Hepatocyte (in vitro differentiated cells): Measurements from ENCODE around the gene KRTAP5-5. TPM values are rescaled to one million over a fixed set of nuclear protein-coding genes. Genes with fewer than 3 reads are reported as not detected.
"Not testable (repeated sequence)": the region's sequence is repeated elsewhere in the genome, so short reads cannot be mapped to it uniquely, and the experiment has no call there.

ENCODE experiments used
- DNase-seq: peaks from one replicate; pipeline ENCODE4 v3.0.0-alpha.2; 2016; ENCODE audit warnings: low spot score
- H2AFZ ChIP-seq: fragments of 200-600 bp; sonication (generic); 2 replicates; pipeline ENCODE4 v1.6.0; 2016; ENCODE audit warnings: antibody characterized with exemption, mild to moderate bottlenecking
- H3K27ac ChIP-seq: fragments of 200-600 bp; sonication (generic); 2 replicates; pipeline ENCODE4 v1.5.1; 2016; ENCODE audit warnings: mild to moderate bottlenecking
- H3K27me3 ChIP-seq: fragments of 200-600 bp; sonication (generic); 2 replicates; pipeline ENCODE4 v1.6.1; 2016
- H3K36me3 ChIP-seq: fragments of 200-600 bp; sonication (generic); replicated peaks from 2 replicates; pipeline ENCODE4 v1.5.1; 2016; ENCODE audit warnings: low read depth; ENCODE audit not compliant: insufficient read depth
- H3K4me1 ChIP-seq: fragments of 200-600 bp; sonication (generic); 2 replicates; pipeline ENCODE4 v1.5.1; 2016; ENCODE audit warnings: mild to moderate bottlenecking, moderate library complexity; ENCODE audit not compliant: insufficient read depth
- H3K4me2 ChIP-seq: fragments of 200-600 bp; sonication (generic); 2 replicates; pipeline ENCODE4 v1.6.0; 2016
- H3K4me3 ChIP-seq: fragments of 200-600 bp; sonication (generic); 2 replicates; pipeline ENCODE4 v1.5.1; 2016; ENCODE audit warnings: mild to moderate bottlenecking
- H3K79me2 ChIP-seq: fragments of 200-600 bp; sonication (generic); 2 replicates; pipeline ENCODE4 v1.6.0; 2017; ENCODE audit warnings: mild to moderate bottlenecking
- H3K9me2 ChIP-seq: fragments of 200-600 bp; sonication (generic); replicated peaks from 2 replicates; pipeline ENCODE4 v1.6.0; 2017; ENCODE audit warnings: mild to moderate bottlenecking; ENCODE audit not compliant: insufficient read depth
- H3K9me3 ChIP-seq: fragments of 200-600 bp; sonication (generic); 2 replicates; pipeline ENCODE4 v1.5.1; 2016; ENCODE audit warnings: low read depth, mild to moderate bottlenecking
- H4K20me1 ChIP-seq: fragments of 200-600 bp; sonication (generic); 2 replicates; pipeline ENCODE4 v1.6.0; 2016; ENCODE audit warnings: mild to moderate bottlenecking; ENCODE audit not compliant: insufficient read depth, poor library complexity, severe bottlenecking
- EZH2 ChIP-seq: fragments of 200-600 bp; sonication (generic); IDR thresholded peaks from 2 replicates; pipeline ENCODE4 v1.6.1; 2016; ENCODE audit warnings: antibody characterized with exemption, mild to moderate bottlenecking, borderline replicate concordance
- EZH2phosphoT487 ChIP-seq: fragments of 200-600 bp; sonication (generic); IDR thresholded peaks from one replicate; pipeline ENCODE4 v1.6.1; 2018; ENCODE audit warnings: antibody characterized with exemption, mild to moderate bottlenecking, low read depth, moderate library complexity; ENCODE audit not compliant: unreplicated experiment, severe bottlenecking
- WGBS: methylation state at CpG from one replicate; pipeline ENCODE4 v1.1.6; 2016; ENCODE audit warnings: low lambda C conversion rate; ENCODE audit errors: missing lambda C conversion rate; 5-methylcytosine and 5-hydroxymethylcytosine counted together
- polyA plus RNA-seq: library from polyadenylated mRNA; unstranded; fragments of >200 nt; fragmentation: Nextera tagmentation; extraction: Ambion mirVana; gene quantifications from 2 replicates; pipeline ENCODE4 v1.2.1, GENCODE V29; 2016
- total RNA-seq: library from RNA; depleted of rRNA; stranded (reverse); fragments of >200 nt; gene quantifications from 2 replicates; pipeline ENCODE4 v1.2.3, GENCODE V29; 2014
- TF ChIP-seq, protein P1 (sequence below): fragments of 200-600 bp; sonication (generic); IDR thresholded peaks from 2 replicates; pipeline ENCODE4 v1.5.1; 2016; ENCODE audit warnings: antibody characterized with exemption, mild to moderate bottlenecking; ENCODE audit not compliant: poor library complexity

The KRTAP5-5 gene, protein sequence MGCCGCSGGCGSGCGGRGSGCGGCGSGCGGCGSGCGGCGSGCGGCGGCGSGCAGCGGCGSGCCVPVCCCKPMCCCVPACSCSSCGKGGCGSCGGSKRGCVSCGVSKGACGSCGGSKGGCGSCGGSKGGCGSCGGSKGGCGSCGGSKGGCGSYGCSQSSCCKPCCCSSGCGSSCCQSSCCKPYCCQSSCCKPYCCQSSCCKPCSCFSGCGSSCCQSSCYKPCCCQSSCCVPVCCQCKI
- total RNA-seq (not detected in 2 replicates), polyA plus RNA-seq (0.39 and 0.54 TPM in 2 replicates)

DNA sequence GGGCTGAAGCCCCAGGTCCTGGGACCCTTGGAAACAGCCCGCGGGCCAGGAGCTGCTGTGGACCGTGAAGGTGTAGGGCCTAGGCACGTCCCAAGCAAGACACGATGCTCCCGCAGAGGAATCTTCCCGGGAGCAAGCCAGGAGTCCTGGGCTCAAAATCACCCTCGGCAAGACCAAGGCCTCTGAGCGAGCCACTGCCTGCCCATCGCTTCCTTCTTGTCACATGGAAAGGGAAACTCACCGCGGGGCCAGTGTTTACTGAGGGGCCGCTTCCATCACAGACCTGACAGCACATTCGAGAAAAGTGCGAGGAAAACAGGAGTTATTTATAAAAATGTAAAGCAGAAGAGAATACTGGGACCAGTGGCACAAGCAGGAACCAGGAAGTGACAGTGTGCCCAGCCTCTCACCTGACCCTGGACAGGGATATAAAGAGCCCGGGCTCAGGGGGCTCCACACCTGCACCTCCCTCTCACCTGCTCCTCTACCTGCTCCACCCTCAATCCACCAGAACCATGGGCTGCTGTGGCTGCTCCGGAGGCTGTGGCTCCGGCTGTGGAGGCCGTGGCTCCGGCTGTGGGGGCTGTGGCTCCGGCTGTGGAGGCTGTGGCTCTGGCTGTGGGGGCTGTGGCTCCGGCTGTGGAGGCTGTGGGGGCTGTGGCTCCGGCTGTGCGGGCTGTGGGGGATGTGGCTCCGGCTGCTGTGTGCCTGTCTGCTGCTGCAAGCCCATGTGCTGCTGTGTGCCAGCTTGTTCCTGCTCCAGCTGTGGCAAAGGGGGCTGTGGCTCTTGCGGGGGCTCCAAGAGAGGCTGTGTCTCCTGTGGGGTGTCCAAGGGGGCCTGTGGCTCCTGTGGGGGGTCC lies at the start of gene KRTAP5-5:
TSS of gene KRTAP5-5 (plus strand) at position 450 of the 860 bp plus-strand sequence. CDS start at position 516, 66 bp downstream.
- no peaks in the 10 kb centered on the region for H3K4me1 ChIP-seq
- no peak within 1 kb of the TSS for H3K4me3 ChIP-seq
- no peak for DNase-seq
- no peaks in the 10 kb centered on the region for H3K36me3 ChIP-seq
- no peak within 1 kb of the TSS for H3K27ac ChIP-seq
- 88% methylated on average over 25 of the region's 26 CpGs for WGBS
- no peak for TF ChIP-seq EZH2
- no peak for TF ChIP-seq EZH2phosphoT487
- TF ChIP-seq, protein P1, sequence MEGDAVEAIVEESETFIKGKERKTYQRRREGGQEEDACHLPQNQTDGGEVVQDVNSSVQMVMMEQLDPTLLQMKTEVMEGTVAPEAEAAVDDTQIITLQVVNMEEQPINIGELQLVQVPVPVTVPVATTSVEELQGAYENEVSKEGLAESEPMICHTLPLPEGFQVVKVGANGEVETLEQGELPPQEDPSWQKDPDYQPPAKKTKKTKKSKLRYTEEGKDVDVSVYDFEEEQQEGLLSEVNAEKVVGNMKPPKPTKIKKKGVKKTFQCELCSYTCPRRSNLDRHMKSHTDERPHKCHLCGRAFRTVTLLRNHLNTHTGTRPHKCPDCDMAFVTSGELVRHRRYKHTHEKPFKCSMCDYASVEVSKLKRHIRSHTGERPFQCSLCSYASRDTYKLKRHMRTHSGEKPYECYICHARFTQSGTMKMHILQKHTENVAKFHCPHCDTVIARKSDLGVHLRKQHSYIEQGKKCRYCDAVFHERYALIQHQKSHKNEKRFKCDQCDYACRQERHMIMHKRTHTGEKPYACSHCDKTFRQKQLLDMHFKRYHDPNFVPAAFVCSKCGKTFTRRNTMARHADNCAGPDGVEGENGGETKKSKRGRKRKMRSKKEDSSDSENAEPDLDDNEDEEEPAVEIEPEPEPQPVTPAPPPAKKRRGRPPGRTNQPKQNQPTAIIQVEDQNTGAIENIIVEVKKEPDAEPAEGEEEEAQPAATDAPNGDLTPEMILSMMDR, result no peak
- no peaks in the 10 kb centered on the region for H3K9me2 ChIP-seq
- H3K4me2 ChIP-seq, result no peak within 1 kb of the TSS
- H3K9me3 ChIP-seq, result no peaks in the 10 kb centered on the region
- H3K79me2 ChIP-seq, result no peaks in the 10 kb centered on the region
- no peak within 1 kb of the TSS for H2AFZ ChIP-seq
- H3K27me3 ChIP-seq, result peaks cover 11% of the 10 kb centered on the region
- H4K20me1 ChIP-seq, result no peaks in the 10 kb centered on the region

DNA sequence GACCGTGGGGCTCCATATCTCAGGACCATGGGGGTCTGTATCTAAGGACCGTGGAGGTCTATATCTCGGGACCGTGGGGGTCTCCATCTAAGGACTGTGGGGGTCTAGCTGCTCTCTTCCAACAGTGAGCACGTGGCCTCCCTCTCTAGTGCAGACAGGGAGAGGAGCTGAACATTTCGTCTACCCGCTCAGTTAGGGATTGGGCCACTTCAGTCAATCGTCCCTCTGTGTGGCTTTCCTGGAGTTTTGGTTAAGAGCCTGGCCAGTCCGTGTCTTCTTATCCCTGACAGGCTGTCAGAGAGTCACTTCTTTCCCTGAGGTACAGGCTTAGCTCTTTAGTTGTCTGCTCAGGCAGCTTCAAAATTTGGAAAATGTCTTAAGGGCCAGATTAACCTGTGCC lies 47.6 kb upstream of the KRTAP5-5 start:
- 88% methylated on average over 9 of the region's 9 CpGs for WGBS
- no peaks in the 10 kb centered on the region for H3K9me2 ChIP-seq
- no peak overlapping the region for H2AFZ ChIP-seq
- H3K79me2 ChIP-seq, result no peaks in the 10 kb centered on the region
- H3K27me3 ChIP-seq, result no peaks in the 10 kb centered on the region
- H3K4me3 ChIP-seq, result no peak overlapping the region
- no peaks in the 10 kb centered on the region for H3K9me3 ChIP-seq
- H3K4me1 ChIP-seq, result no peaks in the 10 kb centered on the region
- H3K27ac ChIP-seq, result no peak overlapping the region
- DNase-seq, result no peak
- TF ChIP-seq, protein P1, result no peak
- no peak for TF ChIP-seq EZH2phosphoT487
- no peak for TF ChIP-seq EZH2
- H3K4me2 ChIP-seq, result no peak overlapping the region
- H3K36me3 ChIP-seq, result no peaks in the 10 kb centered on the region
- no peaks in the 10 kb centered on the region for H4K20me1 ChIP-seq

DNA sequence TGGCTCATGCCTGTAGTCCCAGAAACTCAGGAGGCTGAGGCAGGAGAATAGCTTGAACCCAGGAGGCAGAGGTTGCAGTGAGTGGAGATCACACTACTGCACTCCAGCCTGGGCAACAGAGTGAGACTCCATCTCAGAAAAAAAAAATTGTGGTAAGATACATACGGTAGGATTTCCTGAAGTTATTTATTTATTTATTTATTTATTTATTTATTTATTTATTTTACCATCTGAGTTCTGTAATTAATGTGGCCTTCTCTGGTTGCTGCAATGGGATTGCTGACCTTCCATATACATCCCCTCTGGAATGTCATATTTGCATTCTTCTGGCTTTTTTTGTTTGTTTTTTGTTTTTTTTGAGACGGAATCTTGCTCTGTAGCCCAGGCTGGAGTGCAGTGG lies 46.7 kb upstream of the KRTAP5-5 start:
- not testable (repeated sequence) for H3K79me2 ChIP-seq, H2AFZ ChIP-seq, H3K9me2 ChIP-seq, H3K4me2 ChIP-seq, H3K9me3 ChIP-seq, H3K27me3 ChIP-seq, H3K36me3 ChIP-seq, DNase-seq, H3K4me3 ChIP-seq, H3K4me1 ChIP-seq, H3K27ac ChIP-seq, H4K20me1 ChIP-seq
- WGBS, result 90% methylated on average over 2 of the region's 2 CpGs

DNA sequence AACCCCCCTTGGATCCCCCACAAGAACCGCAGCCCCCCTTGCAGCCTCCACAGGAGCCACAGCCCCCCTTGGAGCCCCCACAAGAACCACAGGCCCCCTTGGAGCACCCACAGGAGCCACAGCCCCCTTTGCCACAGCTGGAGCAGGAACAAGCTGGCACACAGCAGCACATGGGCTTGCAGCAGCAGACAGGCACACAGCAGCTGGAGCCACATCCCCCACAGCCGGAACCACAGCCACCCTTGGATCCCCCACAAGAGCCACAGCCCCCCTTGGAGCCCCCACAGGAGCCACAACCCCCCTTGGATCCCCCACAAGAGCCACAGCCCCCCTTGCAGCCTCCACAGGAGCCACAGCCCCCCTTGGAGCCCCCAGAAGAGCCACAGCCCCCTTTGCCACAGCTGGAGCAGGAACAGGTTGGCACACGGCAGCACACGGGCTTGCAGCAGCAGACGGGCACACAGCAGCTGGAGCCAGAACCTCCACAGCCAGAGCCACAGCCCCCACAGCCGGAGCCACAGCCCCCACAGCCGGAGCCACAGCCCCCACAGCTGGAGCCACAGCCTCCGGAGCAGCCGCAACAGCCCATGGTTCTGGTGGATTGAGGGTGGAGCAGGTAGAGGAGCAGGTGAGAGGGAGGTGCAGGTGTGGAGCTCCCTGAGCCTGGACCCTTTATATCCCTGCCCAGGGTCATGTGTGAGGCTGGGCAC lies 44.8 kb upstream of the KRTAP5-5 start, which contains the start of gene KRTAP5-1:
TSS of gene KRTAP5-1 (minus strand) at position 623 of the 710 bp plus-strand sequence. CDS start at position 589, 34 bp downstream.
- not testable (repeated sequence) for H3K9me2 ChIP-seq, H3K4me3 ChIP-seq, H3K79me2 ChIP-seq, H3K36me3 ChIP-seq, H4K20me1 ChIP-seq, H3K9me3 ChIP-seq, H3K27ac ChIP-seq, H3K27me3 ChIP-seq, H2AFZ ChIP-seq, DNase-seq, H3K4me2 ChIP-seq, H3K4me1 ChIP-seq
- WGBS, result 85% methylated on average over 3 of the region's 9 CpGs
